ENCODE data around the gene UQCC5. TPM values are rescaled to one million over a fixed set of nuclear protein-coding genes. Genes with fewer than 3 reads are reported as not detected.

Gene UQCC5
- polyA plus RNA-seq, 1 of the 3 experiments (the other 2 are of a cell fraction), result 124 TPM

GRCh38 chr3:52515192-52515591 is 21.2 kb upstream of the UQCC5 start:
- no peaks in the 10 kb centered on the region for H3K27me3 ChIP-seq (ENCODE audit: insufficient read depth)
- 66% methylated on average over 6 of the region's 6 CpGs for WGBS (ENCODE audit: low lambda C conversion rate)
- DNase-seq, result no peak
- no peak overlapping the region for H2AFZ ChIP-seq (ENCODE audit: low read depth)
- H3K79me2 ChIP-seq (ENCODE audit: insufficient read depth), result no peaks in the 10 kb centered on the region
- H4K20me1 ChIP-seq (ENCODE audit: insufficient read depth), result no peaks in the 10 kb centered on the region
- no peaks in the 10 kb centered on the region for H3K9me2 ChIP-seq
- no peak overlapping the region for H3K9ac ChIP-seq
- no peaks in the 10 kb centered on the region for H3F3A ChIP-seq (replicated peaks; ENCODE audit: insufficient read depth)
- H3K9me3 ChIP-seq, result no peaks in the 10 kb centered on the region
- H3K4me3 ChIP-seq (ENCODE audit: low read depth in 2 of 2, low read length in 1 of 2), result no peak overlapping the region
- no peak overlapping the region for H3K4me2 ChIP-seq
- no peak for TF ChIP-seq CHD2 (IDR thresholded peaks at IDR 0.05; ENCODE audit: low read length, partially characterized antibody)
- no peak for TF ChIP-seq NRF1 (IDR thresholded peaks at IDR 0.05; ENCODE audit: low read depth, low read length)
- TF ChIP-seq POLR2AphosphoS5 (IDR thresholded peaks at IDR 0.05; ENCODE audit: low read depth, low read length), result no peak
- TF ChIP-seq RXRA (IDR thresholded peaks at IDR 0.05; ENCODE audit: borderline replicate concordance, low read depth), result no peak
- TF ChIP-seq USF2 (IDR thresholded peaks at IDR 0.05; ENCODE audit: borderline replicate concordance, low read depth, low read length), result no peak
- TF ChIP-seq YY1 (IDR thresholded peaks at IDR 0.05; ENCODE audit: low read depth), result no peak
- no peak for TF ChIP-seq REST (IDR thresholded peaks at IDR 0.05; ENCODE audit: low read depth, low read length)
- TF ChIP-seq EP300 (IDR thresholded peaks at IDR 0.05; ENCODE audit: borderline replicate concordance in 1 of 2, low read depth in 1 of 2, low read length in 1 of 2), result no peak
- no peak for TF ChIP-seq GATA2 (CRISPR knock-in tag; IDR thresholded peaks at IDR 0.05)
- no peak for TF ChIP-seq CTCF (IDR thresholded peaks at IDR 0.05)
- TF ChIP-seq RAD21 (IDR thresholded peaks at IDR 0.05; ENCODE audit: low read length), result no peak
- H3K27ac ChIP-seq (ENCODE audit: low read depth in 2 of 2, low read length in 1 of 2), result no peak overlapping the region
- ChIA-PET CTCF (interaction anchor here (1.8 to 1.9 kb wide), 2 partner anchors 11 to 43 kb away, joined by 4 to 9 read pairs; no protein-coding TSS in a partner anchor), POLR2A (no interaction called here)
- H3K36me3 ChIP-seq (replicated peaks in 1 of 2; ENCODE audit: control insufficient read depth in 1 of 2, insufficient read depth in 2 of 2, low read length in 1 of 2), result no peaks in the 10 kb centered on the region
- peaks cover 0 to 14% of the 10 kb centered on the region in 2 experiments; a peak in 1 of 4 replicates for H3K4me1 ChIP-seq (ENCODE audit: control insufficient read depth in 1 of 2, insufficient read depth in 2 of 2, low read depth in 1 of 2, low read length in 1 of 2)

Data from SK-N-SH (cell line).